Ovary (tissue), 3 donors: ENCODE data around the gene FBXO8.
"Not testable (repeated sequence)": the region's sequence is repeated elsewhere in the genome, so short reads cannot be mapped to it uniquely, and the experiment has no call there.

Experiments
- POLR2A ChIP-seq: fragments of 450-650 bp; IDR thresholded peaks from one replicate; pipeline ENCODE4 v1.6.1; 2017; ENCODE audit warnings: antibody characterized with exemption, mild to moderate bottlenecking, moderate library complexity
- TF ChIP-seq, protein P1 (sequence below), 3 donors: fragments of 450-650 bp in 2 of 3; fragments of 200-600 bp in 1 of 3; IDR thresholded peaks; one replicate each; pipeline versions ENCODE4 v1.5.1 to v1.8.0; 2016 to 2022; ENCODE audit warnings: antibody characterized with exemption in 3 of 3, mild to moderate bottlenecking in 1 of 3
- donor health status: DM: no; HTN: no; CAD: no.

DNA sequence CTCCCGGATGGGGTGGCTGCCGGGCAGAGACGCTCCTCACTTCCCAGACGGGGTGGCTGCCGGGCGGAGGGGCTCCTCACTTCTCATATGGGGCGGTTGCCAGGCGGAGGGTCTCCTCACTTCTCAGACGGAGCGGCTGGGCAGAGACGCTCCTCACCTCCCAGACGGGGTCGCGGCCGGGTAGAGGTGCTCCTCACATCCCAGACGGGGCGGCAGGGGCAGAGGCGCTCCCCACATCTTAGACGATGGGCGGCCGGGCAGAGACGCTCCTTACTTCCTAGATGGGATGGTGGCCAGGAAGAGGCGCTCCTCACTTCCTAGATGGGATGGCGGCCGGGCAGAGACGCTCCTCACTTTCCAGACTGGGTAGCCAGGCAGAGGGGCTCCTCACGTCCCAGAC lies 11.7 kb upstream of the FBXO8 start:
- TF ChIP-seq, protein P1, sequence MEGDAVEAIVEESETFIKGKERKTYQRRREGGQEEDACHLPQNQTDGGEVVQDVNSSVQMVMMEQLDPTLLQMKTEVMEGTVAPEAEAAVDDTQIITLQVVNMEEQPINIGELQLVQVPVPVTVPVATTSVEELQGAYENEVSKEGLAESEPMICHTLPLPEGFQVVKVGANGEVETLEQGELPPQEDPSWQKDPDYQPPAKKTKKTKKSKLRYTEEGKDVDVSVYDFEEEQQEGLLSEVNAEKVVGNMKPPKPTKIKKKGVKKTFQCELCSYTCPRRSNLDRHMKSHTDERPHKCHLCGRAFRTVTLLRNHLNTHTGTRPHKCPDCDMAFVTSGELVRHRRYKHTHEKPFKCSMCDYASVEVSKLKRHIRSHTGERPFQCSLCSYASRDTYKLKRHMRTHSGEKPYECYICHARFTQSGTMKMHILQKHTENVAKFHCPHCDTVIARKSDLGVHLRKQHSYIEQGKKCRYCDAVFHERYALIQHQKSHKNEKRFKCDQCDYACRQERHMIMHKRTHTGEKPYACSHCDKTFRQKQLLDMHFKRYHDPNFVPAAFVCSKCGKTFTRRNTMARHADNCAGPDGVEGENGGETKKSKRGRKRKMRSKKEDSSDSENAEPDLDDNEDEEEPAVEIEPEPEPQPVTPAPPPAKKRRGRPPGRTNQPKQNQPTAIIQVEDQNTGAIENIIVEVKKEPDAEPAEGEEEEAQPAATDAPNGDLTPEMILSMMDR (IDR thresholded peaks at IDR 0.05) = not testable (repeated sequence)
- TF ChIP-seq POLR2A = not testable (repeated sequence)
